ENCODE measurements around the gene CLEC4A.

DNA sequence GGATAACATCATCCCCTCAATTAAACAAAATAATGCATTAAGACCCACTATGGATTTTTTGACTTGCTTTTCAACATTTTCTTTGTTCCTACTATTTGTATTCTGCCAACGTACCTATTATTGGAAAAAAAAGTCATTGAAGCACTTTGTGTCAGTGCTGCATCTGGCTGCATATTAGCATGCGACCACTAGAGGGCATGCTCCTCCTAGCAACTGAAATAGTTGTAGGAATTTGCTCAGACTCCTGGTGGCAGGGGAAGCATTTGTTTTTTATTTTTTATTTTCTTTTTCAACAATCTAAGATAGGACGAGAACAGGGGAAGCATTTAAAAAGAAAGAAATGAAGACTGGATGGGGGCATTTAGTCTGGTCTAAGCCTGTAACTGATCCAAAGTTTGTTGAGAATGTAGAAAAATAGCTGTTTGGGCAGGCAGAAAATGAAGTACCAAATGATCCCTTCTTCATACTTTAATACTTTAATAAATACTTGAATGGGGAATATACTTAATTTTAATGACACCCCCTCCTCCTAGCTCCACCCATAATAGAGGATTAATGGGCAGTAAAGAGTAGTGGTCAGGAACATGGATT lies 14.5 kb upstream of the CLEC4A start:
- TF ChIP-seq RNF2 (IDR thresholded peaks at IDR 0.05; ENCODE audit: borderline replicate concordance, low read depth, low read length, missing control alignments, poor library complexity, severe bottlenecking) (no peak), POLR2A (IDR thresholded peaks at IDR 0.05; ENCODE audit: control extremely low read depth in 1 of 2, low read depth in 2 of 2, low read length in 2 of 2) (no peak), CBX8 (IDR thresholded peaks at IDR 0.05; ENCODE audit: borderline replicate concordance, low read depth, low read length) (no peak), CTBP2 (IDR thresholded peaks at IDR 0.05; ENCODE audit: borderline replicate concordance, insufficient read depth, insufficient read length, low read length) (no peak), EGR1 (IDR thresholded peaks at IDR 0.05; ENCODE audit: borderline replicate concordance, low read depth, low read length) (no peak), SIN3A (conservative IDR thresholded peaks at IDR 0.05 in 1 of 2, IDR thresholded peaks at IDR 0.05 in 1 of 2; ENCODE audit: low read depth in 1 of 2, low read length in 2 of 2) (no peak), RAD21 (IDR thresholded peaks at IDR 0.05 in 1 of 2, conservative IDR thresholded peaks at IDR 0.05 in 1 of 2; ENCODE audit: low read depth in 2 of 2, low read length in 2 of 2) (peak; percentile 99), CTCF (IDR thresholded peaks at IDR 0.05; ENCODE audit: control extremely low read depth in 1 of 3, insufficient read depth in 1 of 3, low read depth in 1 of 3, low read length in 3 of 3) (peak; percentile 15 to 99 (median 94)), ZNF274 (IDR thresholded peaks at IDR 0.05; ENCODE audit: borderline replicate concordance, extremely low read depth, low read length) (no peak), GABPA (IDR thresholded peaks at IDR 0.05; ENCODE audit: borderline replicate concordance, insufficient read depth, low read length) (no peak), RFX5 (IDR thresholded peaks at IDR 0.05; ENCODE audit: borderline replicate concordance, low read depth, low read length) (no peak)
